Endothelial cell (in vitro differentiated cells): ENCODE results near the gene NRP2. TPM values are rescaled to one million over a fixed set of nuclear protein-coding genes. Genes with fewer than 3 reads are reported as not detected.

Source experiments
- DNase-seq: peaks from one replicate; pipeline ENCODE4 v3.0.0; 2021; ENCODE audit warnings: low spot score
- H3K27ac Mint-ChIP-seq: one replicate; pipeline ENCODE4 v1.8.0; 2021; ENCODE audit warnings: mixed read lengths, inconsistent platforms; ENCODE audit not compliant: unreplicated experiment
- H3K27me3 Mint-ChIP-seq: one replicate; pipeline ENCODE4 v1.8.0; 2021; ENCODE audit warnings: mild to moderate bottlenecking, moderate library complexity, mixed read lengths, inconsistent platforms; ENCODE audit not compliant: unreplicated experiment
- H3K36me3 Mint-ChIP-seq: one replicate; pipeline ENCODE4 v1.8.0; 2021; ENCODE audit warnings: mild to moderate bottlenecking, low read depth, mixed read lengths, inconsistent platforms; ENCODE audit not compliant: unreplicated experiment
- H3K4me1 Mint-ChIP-seq: one replicate; pipeline ENCODE4 v1.8.0; 2021; ENCODE audit warnings: mild to moderate bottlenecking, mixed read lengths, inconsistent platforms; ENCODE audit not compliant: unreplicated experiment
- H3K4me3 Mint-ChIP-seq: one replicate; pipeline ENCODE4 v1.8.0; 2021; ENCODE audit warnings: mild to moderate bottlenecking, mixed read lengths, inconsistent platforms; ENCODE audit not compliant: unreplicated experiment
- H3K9me3 Mint-ChIP-seq: one replicate; pipeline ENCODE4 v1.8.0; 2021; ENCODE audit warnings: mixed read lengths, inconsistent platforms; ENCODE audit not compliant: unreplicated experiment
- total RNA-seq: library from RNA; stranded (reverse); fragmentation: NEBNext Ultra II Directional; extraction: Animal tissue kit (Norgen Biotek cat#: 25700); gene quantifications from one replicate; pipeline ENCODE4 v1.2.1, GENCODE V29; 2021; ENCODE audit not compliant: unreplicated experiment
- TF ChIP-seq, protein P1 (sequence below): fragments of 200-600 bp; sonication (generic); IDR thresholded peaks from one replicate; pipeline ENCODE4 v1.5.0; 2021; ENCODE audit warnings: antibody characterized with exemption; ENCODE audit not compliant: unreplicated experiment

Gene NRP2
- total RNA-seq, 1 donor from 2014 or later, result 258 TPM

DNA sequence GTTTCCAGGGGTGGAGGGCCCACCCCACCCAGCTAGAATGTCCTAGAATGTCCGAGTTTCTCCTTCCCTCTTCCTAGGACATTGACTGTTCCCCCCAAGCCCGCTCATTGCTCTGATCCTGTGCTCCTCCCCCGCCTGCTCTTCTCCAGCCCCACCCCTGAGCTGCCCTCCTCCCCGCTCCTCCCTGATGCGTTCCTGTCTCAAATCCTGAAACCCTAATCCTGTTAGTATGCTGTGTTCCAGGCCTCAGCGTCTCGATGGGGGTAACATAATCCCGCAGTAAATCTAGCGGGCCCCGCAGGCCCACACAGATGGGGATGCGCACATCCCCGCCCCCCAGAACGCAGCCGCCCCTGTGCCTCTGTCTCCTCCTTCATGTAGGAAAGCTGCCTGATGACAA is 51.3 kb downstream of the NRP2 start:
- Mint-ChIP-seq H3K4me3 (no peak overlapping the region), H3K36me3 (peaks cover 50% of the 10 kb centered on the region), H3K9me3 (no peaks in the 10 kb centered on the region), H3K27me3 (peaks cover 6% of the 10 kb centered on the region), H3K4me1 (peaks cover 27% of the 10 kb centered on the region), H3K27ac (no peak overlapping the region)
- TF ChIP-seq, protein P1, sequence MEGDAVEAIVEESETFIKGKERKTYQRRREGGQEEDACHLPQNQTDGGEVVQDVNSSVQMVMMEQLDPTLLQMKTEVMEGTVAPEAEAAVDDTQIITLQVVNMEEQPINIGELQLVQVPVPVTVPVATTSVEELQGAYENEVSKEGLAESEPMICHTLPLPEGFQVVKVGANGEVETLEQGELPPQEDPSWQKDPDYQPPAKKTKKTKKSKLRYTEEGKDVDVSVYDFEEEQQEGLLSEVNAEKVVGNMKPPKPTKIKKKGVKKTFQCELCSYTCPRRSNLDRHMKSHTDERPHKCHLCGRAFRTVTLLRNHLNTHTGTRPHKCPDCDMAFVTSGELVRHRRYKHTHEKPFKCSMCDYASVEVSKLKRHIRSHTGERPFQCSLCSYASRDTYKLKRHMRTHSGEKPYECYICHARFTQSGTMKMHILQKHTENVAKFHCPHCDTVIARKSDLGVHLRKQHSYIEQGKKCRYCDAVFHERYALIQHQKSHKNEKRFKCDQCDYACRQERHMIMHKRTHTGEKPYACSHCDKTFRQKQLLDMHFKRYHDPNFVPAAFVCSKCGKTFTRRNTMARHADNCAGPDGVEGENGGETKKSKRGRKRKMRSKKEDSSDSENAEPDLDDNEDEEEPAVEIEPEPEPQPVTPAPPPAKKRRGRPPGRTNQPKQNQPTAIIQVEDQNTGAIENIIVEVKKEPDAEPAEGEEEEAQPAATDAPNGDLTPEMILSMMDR, result no peak
- no peak for DNase-seq

DNA sequence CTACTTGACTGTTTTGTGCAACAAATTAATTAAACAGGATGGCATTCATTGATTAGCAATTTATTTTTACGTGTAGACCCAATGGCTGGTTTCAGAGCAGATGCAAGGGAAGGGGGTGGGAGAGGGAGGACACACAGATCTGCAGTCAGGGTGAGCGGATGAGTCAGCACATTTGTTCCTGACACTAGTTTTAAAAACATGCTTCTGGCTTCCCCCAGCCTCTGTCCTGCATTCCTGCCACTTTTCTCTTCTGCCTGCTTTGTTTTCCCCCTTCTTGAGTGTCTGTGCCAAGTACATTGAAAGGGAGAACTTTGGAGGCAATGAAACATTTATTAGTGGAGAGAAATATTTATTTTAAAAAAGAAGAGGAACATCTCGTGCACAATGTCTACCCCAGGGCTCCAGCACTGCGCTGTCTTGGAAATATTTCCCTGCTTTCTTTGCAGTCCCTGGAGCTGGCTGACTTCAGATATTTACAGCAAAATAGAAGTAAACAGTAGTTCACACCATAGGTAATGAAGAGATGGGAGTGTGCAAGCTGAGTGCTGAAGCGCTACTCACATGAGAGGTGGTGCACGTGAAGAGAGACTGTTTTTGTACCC is 52.2 kb downstream of the NRP2 start:
- H3K4me1 Mint-ChIP-seq, result peaks cover 27% of the 10 kb centered on the region
- H3K27ac Mint-ChIP-seq, result peak overlapping the region; percentile 61
- no peaks in the 10 kb centered on the region for H3K9me3 Mint-ChIP-seq
- peak overlapping the region; percentile 29 for H3K4me3 Mint-ChIP-seq
- TF ChIP-seq, protein P1, result no peak
- peaks cover 45% of the 10 kb centered on the region for H3K36me3 Mint-ChIP-seq
- H3K27me3 Mint-ChIP-seq, result peaks cover 6% of the 10 kb centered on the region
- DNase-seq, result no peak

DNA sequence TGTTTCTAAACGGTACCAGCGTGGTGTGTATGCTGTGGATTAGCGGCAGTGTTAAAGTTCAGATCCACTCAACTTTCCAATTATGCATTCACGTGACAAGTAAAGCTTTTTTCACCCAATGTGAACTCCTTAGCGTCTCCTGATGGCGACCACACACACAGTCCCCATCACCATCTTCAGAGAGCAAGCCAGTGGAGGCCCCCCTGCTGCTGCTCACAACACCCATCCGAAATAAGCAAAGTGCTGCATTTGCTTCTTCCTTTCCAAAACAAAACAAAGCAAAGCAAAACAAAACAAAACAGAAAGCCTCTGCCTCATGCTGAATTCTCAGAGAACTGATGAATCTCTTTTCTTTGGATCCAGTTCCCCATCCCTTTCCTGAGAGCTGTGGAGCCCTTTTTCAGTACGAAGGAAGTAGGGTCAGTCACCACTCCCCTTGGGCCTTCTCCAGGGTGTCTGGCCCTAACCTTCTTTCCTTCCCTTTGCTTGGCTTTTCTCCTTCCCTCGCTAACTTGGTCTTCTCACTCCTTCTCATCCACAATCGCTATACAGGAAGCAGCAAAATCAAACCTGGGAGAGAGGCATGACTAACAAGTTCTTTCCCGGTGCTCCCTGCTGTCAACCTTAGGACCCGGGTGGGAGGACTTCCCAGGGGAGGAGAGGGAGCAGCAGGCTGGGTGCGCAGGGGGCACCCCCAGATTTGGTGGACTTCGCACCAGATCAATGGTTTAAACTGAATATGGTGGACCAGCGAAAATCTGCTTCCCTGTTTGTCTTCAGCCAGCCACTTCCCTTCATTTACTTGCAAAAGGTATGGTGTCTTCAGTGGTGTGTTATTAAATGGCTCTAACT is 56.0 kb downstream of the NRP2 start:
- H3K27ac Mint-ChIP-seq, result peak overlapping the region; percentile 14
- TF ChIP-seq, protein P1, result no peak
- H3K9me3 Mint-ChIP-seq, result no peaks in the 10 kb centered on the region

DNA sequence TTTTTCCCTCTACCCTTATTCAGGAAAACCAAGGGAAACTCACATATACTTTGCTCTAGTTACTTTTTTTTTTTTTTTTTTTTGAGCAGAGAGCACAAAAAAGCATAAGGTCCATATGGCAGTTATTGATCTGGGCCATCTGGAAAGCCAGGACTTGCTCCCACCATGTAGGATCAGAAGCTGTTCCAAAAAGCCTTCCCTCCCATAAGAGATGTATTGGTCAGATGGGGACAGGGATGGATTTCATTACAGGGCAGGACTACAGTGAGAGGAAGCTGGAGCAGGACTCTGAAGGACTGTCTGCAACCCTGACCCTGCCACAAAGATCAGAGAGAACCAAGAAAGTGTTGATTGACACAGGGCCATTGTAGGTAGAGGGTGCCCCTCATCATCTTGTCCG is 57.3 kb downstream of the NRP2 start:
- no peak overlapping the region for H3K4me3 Mint-ChIP-seq
- H3K36me3 Mint-ChIP-seq, result peaks cover 57% of the 10 kb centered on the region
- no peak overlapping the region for H3K27ac Mint-ChIP-seq
- DNase-seq, result no peak
- peaks cover 12% of the 10 kb centered on the region for H3K27me3 Mint-ChIP-seq
- TF ChIP-seq, protein P1, result no peak
- no peaks in the 10 kb centered on the region for H3K9me3 Mint-ChIP-seq
- peaks cover 20% of the 10 kb centered on the region for H3K4me1 Mint-ChIP-seq

More for the DNA sequence above, 56.0 kb downstream of the NRP2 start:
- Mint-ChIP-seq H3K36me3 (peaks cover 51% of the 10 kb centered on the region), H3K4me3 (no peak overlapping the region), H3K4me1 (peaks cover 27% of the 10 kb centered on the region), H3K27me3 (peaks cover 13% of the 10 kb centered on the region)
- DNase-seq, result no peak

DNA sequence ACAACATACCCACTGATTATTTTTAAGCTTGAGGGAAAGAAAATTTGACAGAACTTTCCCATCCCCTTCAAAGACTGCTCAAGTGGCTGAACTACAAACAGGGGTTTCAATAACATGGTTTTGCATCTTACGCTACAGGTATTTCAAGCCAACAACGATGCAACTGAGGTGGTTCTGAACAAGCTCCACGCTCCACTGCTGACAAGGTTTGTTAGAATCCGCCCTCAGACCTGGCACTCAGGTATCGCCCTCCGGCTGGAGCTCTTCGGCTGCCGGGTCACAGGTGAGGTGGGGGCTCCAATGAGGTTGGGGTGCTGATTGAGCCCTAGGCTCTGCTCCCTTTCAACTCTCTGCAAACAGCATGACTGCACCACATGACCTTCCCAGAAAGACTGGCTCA is 58.1 kb downstream of the NRP2 start:
- Mint-ChIP-seq H3K27ac (no peak overlapping the region), H3K36me3 (peaks cover 64% of the 10 kb centered on the region), H3K4me3 (no peak overlapping the region)

More for the DNA sequence above, 58.1 kb downstream of the NRP2 start:
- Mint-ChIP-seq H3K27me3 (peaks cover 12% of the 10 kb centered on the region), H3K4me1 (peaks cover 17% of the 10 kb centered on the region), H3K9me3 (no peaks in the 10 kb centered on the region)
- no peak for DNase-seq
- TF ChIP-seq, protein P1, result no peak
